Retinal pigment epithelial cell (primary cell): ENCODE results near the gene SYNRG.
A peak's percentile ranks its signal among the peaks of the same experiment; 100 is the strongest.

Source experiments
- DNase-seq: peaks from one replicate; pipeline ENCODE4 v3.0.0-alpha.2; 2010; ENCODE audit warnings: low read depth
- H3K4me3 ChIP-seq: 2 replicates; pipeline ENCODE4 v1.5.1; 2011; ENCODE audit warnings: mild to moderate bottlenecking, low read length, control low read depth, moderate library complexity
- TF ChIP-seq, protein P1 (sequence below): conservative IDR thresholded peaks from 2 replicates; pipeline ENCODE4 v1.5.1; 2011; ENCODE audit warnings: low read depth, low read length, control low read depth, inconsistent platforms

Gene SYNRG

DNA sequence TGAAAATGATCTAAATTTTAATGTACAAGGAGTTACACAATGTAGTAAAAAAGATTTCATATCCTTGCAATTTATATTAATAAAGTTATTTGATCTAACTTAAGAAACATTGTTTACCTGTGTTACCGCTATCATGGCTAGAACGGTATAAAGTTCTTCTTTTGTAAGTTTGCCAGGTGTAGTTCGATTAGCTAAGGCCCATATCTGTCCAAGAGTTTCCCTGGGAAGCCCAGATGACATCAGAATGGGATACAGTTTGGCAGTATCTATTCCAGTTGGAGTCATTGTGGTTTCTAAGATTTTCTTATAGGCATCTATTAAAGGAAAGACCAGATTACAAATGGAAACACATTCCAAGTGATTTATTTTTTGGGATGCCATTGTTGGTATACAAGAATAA is 37.5 kb downstream of the SYNRG start:
- TF ChIP-seq, protein P1, sequence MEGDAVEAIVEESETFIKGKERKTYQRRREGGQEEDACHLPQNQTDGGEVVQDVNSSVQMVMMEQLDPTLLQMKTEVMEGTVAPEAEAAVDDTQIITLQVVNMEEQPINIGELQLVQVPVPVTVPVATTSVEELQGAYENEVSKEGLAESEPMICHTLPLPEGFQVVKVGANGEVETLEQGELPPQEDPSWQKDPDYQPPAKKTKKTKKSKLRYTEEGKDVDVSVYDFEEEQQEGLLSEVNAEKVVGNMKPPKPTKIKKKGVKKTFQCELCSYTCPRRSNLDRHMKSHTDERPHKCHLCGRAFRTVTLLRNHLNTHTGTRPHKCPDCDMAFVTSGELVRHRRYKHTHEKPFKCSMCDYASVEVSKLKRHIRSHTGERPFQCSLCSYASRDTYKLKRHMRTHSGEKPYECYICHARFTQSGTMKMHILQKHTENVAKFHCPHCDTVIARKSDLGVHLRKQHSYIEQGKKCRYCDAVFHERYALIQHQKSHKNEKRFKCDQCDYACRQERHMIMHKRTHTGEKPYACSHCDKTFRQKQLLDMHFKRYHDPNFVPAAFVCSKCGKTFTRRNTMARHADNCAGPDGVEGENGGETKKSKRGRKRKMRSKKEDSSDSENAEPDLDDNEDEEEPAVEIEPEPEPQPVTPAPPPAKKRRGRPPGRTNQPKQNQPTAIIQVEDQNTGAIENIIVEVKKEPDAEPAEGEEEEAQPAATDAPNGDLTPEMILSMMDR: no peak
- no peak overlapping the region for H3K4me3 ChIP-seq
- no peak for DNase-seq

DNA sequence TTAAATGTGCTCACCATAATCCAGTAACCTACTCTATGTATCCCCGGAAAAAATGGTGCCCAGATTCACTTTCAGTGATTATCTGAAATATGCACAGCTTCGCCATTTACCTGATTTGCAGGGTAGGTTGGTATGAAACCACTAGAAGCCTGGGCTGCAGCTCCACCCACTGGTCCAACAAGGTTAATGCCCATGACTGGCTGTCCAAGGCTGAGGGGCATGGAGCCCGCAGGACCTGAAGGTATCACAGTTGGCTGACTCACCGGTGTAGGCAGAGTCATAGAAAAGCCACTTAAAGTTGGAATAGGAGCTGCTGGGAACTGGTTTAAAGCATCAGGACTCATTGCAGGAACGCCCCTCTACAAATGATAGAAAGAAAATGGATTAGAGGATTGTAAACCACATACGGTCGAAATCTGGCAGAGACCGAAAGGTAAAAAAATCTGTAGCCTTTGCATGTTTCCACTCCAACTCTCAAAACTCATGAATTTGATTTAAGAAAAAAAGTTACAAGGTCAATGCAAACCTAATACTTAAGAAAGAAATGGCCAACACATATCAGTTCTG is 38.6 kb downstream of the SYNRG start:
- TF ChIP-seq, protein P1: peak; percentile 84
- no peak overlapping the region for H3K4me3 ChIP-seq
- DNase-seq: peak; percentile 61

DNA sequence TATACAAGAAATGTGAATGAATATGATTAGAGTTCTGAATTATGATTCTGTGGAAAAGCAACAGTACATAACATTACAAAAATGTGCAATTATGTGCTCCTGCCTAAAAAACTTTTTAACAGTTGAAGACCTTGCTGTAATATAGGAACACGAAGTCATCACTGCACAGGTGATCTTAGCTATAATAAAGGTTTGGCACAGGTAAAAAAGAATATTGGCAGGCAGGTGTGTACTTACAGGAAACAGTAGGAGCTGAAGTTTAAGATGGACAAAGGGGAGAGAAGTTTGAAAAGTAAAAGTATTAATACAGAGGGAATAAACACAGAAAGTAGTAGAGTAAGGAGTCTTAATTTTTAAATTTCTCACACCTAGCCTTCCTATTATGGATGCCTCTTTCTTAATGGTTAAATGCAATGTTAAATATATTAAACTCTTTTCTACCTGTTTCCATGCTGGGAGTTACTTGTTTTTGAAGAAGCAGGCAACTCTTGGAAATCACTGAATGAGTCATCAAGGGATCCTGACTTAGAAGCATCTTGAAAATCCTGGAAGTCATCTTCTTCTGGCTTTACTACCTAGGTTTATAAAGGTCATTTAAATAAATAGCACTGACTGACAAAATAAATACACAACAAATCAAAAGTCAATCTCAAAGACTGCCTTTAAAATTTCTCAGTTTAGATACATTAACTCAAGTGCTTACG is 40.7 kb downstream of the SYNRG start:
- TF ChIP-seq, protein P1: no peak
- no peak overlapping the region for H3K4me3 ChIP-seq
- no peak for DNase-seq

DNA sequence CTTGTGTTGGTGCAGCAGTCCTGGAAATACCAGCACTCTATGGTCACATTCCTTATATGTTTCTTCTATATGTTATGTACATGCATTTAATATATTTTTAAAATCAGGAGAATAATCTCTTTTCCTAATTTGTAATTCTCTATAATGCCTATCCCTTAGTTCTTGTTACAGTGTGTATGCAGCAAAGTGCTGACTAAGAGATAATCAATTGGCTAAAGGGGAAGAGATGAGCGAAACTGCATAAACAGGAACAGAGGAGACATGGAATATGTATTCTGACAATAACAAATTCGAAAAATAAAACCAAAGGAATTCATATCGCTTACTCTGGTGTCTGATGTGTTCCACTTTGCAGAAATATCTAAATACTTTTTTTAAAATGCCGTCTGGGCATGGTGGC is 41.7 kb downstream of the SYNRG start:
- DNase-seq: no peak
- TF ChIP-seq, protein P1: no peak
- no peak overlapping the region for H3K4me3 ChIP-seq

DNA sequence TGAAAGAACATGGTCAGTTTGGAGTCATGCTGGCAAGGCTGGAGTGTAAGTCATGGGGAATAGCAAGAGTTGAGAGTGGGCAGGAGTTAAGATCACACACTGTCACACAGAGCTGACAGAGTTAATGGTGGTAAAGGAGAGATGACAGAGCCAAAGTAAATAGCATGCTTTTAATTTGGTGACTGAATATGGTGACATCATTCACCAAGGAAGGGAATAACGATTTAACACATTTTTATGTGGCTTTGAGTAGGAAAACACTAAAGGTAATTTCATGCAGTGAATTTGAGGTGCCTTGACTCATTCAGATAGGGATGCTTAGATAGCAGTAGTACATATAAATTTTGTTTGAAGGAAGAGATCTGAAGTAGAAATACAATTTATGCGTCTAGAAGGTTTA is 42.1 kb downstream of the SYNRG start:
- TF ChIP-seq, protein P1: no peak
- no peak for DNase-seq
- H3K4me3 ChIP-seq: no peak overlapping the region

DNA sequence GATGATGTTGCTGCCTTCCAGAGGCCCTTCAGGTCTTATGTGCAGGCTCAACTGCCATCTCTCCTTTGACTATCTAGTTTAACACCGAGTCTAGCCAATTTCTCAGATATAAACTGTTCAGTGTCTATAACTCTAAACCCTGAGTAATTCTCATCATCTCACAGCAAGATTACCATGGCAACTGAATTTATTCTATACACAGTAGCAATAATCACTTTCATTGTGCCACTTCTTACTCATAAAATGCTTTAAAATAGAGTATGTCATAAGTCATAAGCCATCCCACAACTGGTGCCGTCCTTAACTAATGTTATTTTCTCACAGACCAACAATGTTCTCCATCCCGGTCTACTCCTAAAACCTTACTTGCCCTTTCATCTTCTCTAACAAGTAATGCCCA is 45.0 kb downstream of the SYNRG start:
- no peak overlapping the region for H3K4me3 ChIP-seq
- no peak for DNase-seq
- TF ChIP-seq, protein P1: no peak

DNA sequence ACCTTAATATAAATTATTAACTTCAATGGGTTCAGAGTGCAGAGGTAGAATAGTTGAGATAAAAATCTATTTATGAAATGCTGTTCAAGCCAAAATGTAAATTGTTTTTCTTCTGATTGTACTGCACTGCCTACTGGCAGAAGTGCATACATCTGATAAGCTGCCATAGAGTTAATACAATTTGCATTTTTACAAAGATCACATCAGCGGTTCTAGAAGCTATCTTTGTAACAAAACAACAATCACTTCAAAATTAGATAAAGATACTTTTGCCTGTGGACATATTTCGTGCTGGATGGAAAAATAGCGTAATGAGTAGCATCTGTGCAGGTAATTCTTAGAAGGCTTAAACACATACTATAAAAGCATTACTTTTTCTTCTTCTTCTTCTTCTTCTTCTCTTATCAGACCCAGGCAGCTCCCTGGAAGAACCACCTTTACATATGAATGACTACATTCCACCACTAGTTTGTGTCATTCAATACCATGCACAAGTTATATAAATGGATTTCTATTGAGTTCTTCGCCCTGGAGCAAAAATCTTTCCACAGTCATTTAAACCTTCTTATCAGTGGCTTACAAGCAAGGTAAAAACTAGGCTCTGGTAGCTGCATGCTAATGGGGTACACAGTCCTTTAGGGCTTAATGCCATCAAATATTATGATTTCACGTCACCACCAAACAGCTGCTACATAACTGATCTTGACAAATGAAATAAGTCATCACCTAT is 47.0 kb downstream of the SYNRG start:
- TF ChIP-seq, protein P1: no peak
- no peak overlapping the region for H3K4me3 ChIP-seq
- no peak for DNase-seq
